Lung (tissue), 12 donors: ENCODE measurements around the gene DCN. TPM values are rescaled to one million over a fixed set of nuclear protein-coding genes. Genes with fewer than 3 reads are reported as not detected.

Experiments
- ATAC-seq: fragments of 200-7000 bp; cut with Tn5 transposase; one replicate; pipeline ENCODE4 v1.9.1; 2020; ENCODE audit warnings: moderate number of reproducible peaks; ENCODE audit not compliant: insufficient read depth, low FRiP score
- DNase-seq, 3 donors: peaks; one replicate each; pipeline ENCODE4 v3.0.0-alpha.2; 2013 to 2017
- H3K27ac ChIP-seq, 2 donors: one replicate each; pipeline ENCODE4 v1.5.1; 2013; ENCODE audit warnings: mild to moderate bottlenecking in 2 of 2, moderate library complexity in 2 of 2, control low read depth in 1 of 2, inconsistent platforms in 1 of 2, low read depth in 1 of 2, low read length in 1 of 2
- H3K27me3 ChIP-seq, 3 donors: one replicate each; pipeline ENCODE4 v1.5.1; 2013; ENCODE audit warnings: low read length in 2 of 3; ENCODE audit not compliant: control insufficient read depth in 3 of 3, insufficient read depth in 3 of 3
- H3K36me3 ChIP-seq, 4 donors: one replicate each; pipeline ENCODE4 v1.5.1; 2013; ENCODE audit warnings: low read length in 4 of 4, mild to moderate bottlenecking in 1 of 4, moderate library complexity in 1 of 4; ENCODE audit not compliant: control insufficient read depth in 4 of 4, insufficient read depth in 4 of 4
- H3K4me1 ChIP-seq, 5 donors: one replicate each; pipeline ENCODE4 v1.5.1; 2013; ENCODE audit warnings: low read length in 5 of 5, mild to moderate bottlenecking in 2 of 5, moderate library complexity in 1 of 5; ENCODE audit not compliant: control insufficient read depth in 5 of 5, insufficient read depth in 5 of 5
- H3K4me3 ChIP-seq: one replicate; pipeline ENCODE4 v1.5.1; 2013; ENCODE audit warnings: mild to moderate bottlenecking, control low read depth, moderate library complexity
- H3K9ac ChIP-seq, 2 donors: one replicate each; pipeline ENCODE4 v1.5.1; 2013; ENCODE audit warnings: low read length in 2 of 2, control low read depth in 1 of 2; ENCODE audit not compliant: insufficient read depth in 1 of 2
- H3K9me3 ChIP-seq, 4 donors: one replicate each; pipeline ENCODE4 v1.5.1; 2013; ENCODE audit warnings: low read length in 3 of 4, mild to moderate bottlenecking in 1 of 4, moderate library complexity in 1 of 4; ENCODE audit not compliant: control insufficient read depth in 4 of 4, insufficient read depth in 3 of 4
- WGBS, 2 donors: extraction: QIAGEN DNeasy Blood & Tissue Kit; methylation state at CpG; one replicate each; pipeline ENCODE4 v1.1.7; 2013; 5-methylcytosine and 5-hydroxymethylcytosine counted together
- polyA plus RNA-seq, 2 donors: library from polyadenylated mRNA; stranded (reverse); fragments of 200-250 nt; gene quantifications; one replicate each; pipeline ENCODE4 v1.2.1, GENCODE V29; 2013
- total RNA-seq, 2 donors: library from RNA; depleted of rRNA in 1 of 2; stranded (reverse); fragments of >200 nt in 1 of 2; gene quantifications; one replicate each; pipeline ENCODE4 v1.2.1, GENCODE V29; 2014 to 2021
- TF ChIP-seq, protein P1 (sequence below): IDR thresholded peaks from 2 replicates; pipeline ENCODE4 v1.5.1; 2012; ENCODE audit warnings: mild to moderate bottlenecking; ENCODE audit errors: control extremely low read depth, extremely low read depth
- donor health status: control.
- donor health status: control.
- donor health status: Bipolar disorder and iron deficiency.
- donor health status: healthy.
- donor health status: DM: yes; HTN: yes; CAD: no.

The DCN gene
- total and polyA plus RNA-seq, 4 donors = 178 to 1,047 (median 509) TPM

DNA sequence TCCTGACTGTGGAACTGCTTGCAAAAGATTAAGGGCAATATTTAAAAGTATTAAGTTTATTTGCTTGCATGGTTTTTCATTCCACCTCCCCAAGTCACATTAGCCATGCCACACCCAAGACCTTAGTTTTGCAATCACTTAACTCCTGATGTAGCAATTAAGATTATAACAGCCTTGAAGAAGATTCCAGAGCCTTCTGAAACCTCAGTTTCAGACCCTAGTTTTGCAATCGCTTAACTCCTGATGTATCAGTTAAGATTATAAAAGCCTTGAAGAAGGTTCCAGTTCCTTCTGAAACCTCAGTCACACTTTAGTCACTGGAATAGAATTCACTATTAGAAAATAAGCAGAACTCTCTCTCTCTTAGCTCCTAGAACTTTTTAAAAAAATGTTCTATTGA, 42.7 kb upstream of the DCN start:
- 74 to 89% methylated on average over 1 of the region's 1 CpG for WGBS, 2 donors
- peak; percentile 67 for ATAC-seq
- no peak overlapping the region for H3K27ac ChIP-seq

DNA sequence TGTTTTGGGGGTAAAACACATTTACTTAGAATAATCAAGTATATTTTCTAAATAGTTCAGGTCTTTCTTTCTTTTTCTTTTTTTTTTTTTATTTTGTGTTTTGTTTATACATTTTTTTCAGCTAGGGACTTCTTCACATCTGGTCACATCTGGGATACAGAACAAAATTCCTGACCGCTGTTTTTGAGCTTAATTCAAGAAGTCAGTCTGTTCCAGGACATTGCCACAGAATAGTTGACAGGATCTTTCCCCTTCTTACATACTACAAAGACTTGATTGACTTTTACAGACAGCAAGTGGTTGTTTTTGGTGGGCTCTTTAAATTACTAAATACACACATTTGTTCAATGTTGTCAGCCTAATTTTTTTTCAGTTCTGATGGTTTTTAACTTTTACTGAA, 41.8 kb upstream of the DCN start:
- peaks cover 0 to 22% (median 0%) of the 10 kb centered on the region in 5 donors for H3K4me1 ChIP-seq
- no peak overlapping the region for H3K9ac ChIP-seq
- H3K36me3 ChIP-seq = no peaks in the 10 kb centered on the region
- H3K4me3 ChIP-seq = no peak overlapping the region
- WGBS, 2 donors = 68 to 81% methylated on average over 1 of the region's 1 CpG
- DNase-seq (peak in 2 of 3 donors; percentile 66 to 71), ATAC-seq (no peak)
- TF ChIP-seq, protein P1, sequence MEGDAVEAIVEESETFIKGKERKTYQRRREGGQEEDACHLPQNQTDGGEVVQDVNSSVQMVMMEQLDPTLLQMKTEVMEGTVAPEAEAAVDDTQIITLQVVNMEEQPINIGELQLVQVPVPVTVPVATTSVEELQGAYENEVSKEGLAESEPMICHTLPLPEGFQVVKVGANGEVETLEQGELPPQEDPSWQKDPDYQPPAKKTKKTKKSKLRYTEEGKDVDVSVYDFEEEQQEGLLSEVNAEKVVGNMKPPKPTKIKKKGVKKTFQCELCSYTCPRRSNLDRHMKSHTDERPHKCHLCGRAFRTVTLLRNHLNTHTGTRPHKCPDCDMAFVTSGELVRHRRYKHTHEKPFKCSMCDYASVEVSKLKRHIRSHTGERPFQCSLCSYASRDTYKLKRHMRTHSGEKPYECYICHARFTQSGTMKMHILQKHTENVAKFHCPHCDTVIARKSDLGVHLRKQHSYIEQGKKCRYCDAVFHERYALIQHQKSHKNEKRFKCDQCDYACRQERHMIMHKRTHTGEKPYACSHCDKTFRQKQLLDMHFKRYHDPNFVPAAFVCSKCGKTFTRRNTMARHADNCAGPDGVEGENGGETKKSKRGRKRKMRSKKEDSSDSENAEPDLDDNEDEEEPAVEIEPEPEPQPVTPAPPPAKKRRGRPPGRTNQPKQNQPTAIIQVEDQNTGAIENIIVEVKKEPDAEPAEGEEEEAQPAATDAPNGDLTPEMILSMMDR = no peak
- no peaks in the 10 kb centered on the region for H3K9me3 ChIP-seq
- H3K27me3 ChIP-seq = no peaks in the 10 kb centered on the region
- H3K27ac ChIP-seq = no peak overlapping the region

More for the DNA sequence above, 42.7 kb upstream of the DCN start:
- TF ChIP-seq, protein P1 = no peak
- peaks cover 0 to 32% (median 0%) of the 10 kb centered on the region in 5 donors for H3K4me1 ChIP-seq
- H3K36me3 ChIP-seq = no peaks in the 10 kb centered on the region
- no peak overlapping the region for H3K9ac ChIP-seq
- DNase-seq = no peak
- no peak overlapping the region for H3K4me3 ChIP-seq
- H3K9me3 ChIP-seq = no peaks in the 10 kb centered on the region
- no peaks in the 10 kb centered on the region for H3K27me3 ChIP-seq

GRCh38 chr12:91222746-91223145, 40.1 kb upstream of the DCN start:
- WGBS, 2 donors = 77 to 86% methylated on average over 3 of the region's 3 CpGs
- TF ChIP-seq, protein P1 = no peak
- no peak overlapping the region for H3K4me3 ChIP-seq
- peaks cover 0 to 11% (median 0%) of the 10 kb centered on the region in 5 donors for H3K4me1 ChIP-seq
- ATAC-seq = no peak
- H3K27ac ChIP-seq = no peak overlapping the region
- DNase-seq = no peak
- H3K9me3 ChIP-seq = no peaks in the 10 kb centered on the region
- H3K27me3 ChIP-seq = no peaks in the 10 kb centered on the region
- H3K36me3 ChIP-seq = no peaks in the 10 kb centered on the region
- no peak overlapping the region for H3K9ac ChIP-seq

GRCh38 chr12:91219919-91220318, 37.3 kb upstream of the DCN start:
- no peak overlapping the region for H3K9ac ChIP-seq
- WGBS, 2 donors = 81 to 85% methylated on average over 1 of the region's 1 CpG

More at GRCh38 chr12:91219919-91220318, 37.3 kb upstream of the DCN start:
- Histone ChIP-seq H3K4me3 (no peak overlapping the region), H3K27me3 (no peaks in the 10 kb centered on the region), H3K36me3 (no peaks in the 10 kb centered on the region), H3K4me1 (peaks cover 0 to 6% (median 0%) of the 10 kb centered on the region in 5 donors), H3K9me3 (no peaks in the 10 kb centered on the region), H3K27ac (no peak overlapping the region)
- TF ChIP-seq, protein P1 = no peak
- no peak for ATAC-seq
- no peak for DNase-seq
